Spleen (tissue), 11 donors: ENCODE results near the gene C4orf33. TPM values are rescaled to one million over a fixed set of nuclear protein-coding genes. Genes with fewer than 3 reads are reported as not detected.

Experiments
- DNase-seq: peaks from one replicate; pipeline ENCODE4 v3.0.0-alpha.2; 2020
- H3K27ac ChIP-seq, 8 donors: fragments of 200-600 bp; sonication (generic) in 7 of 8; 1 replicate in 4 of 8; 2 replicates in 4 of 8; pipeline versions ENCODE4 v1.5.0 to v1.8.0; 2016 to 2021; ENCODE audit warnings: inconsistent platforms in 4 of 8, mild to moderate bottlenecking in 4 of 8, moderate library complexity in 1 of 8
- H3K27me3 ChIP-seq, 7 donors: fragments of 200-600 bp; sonication (generic) in 6 of 7; replicated peaks in 1 of 7; 1 replicate in 4 of 7; 2 replicates in 3 of 7; pipeline versions ENCODE4 v1.5.0 to v1.8.0; 2016 to 2021; ENCODE audit warnings: inconsistent platforms in 3 of 7, mild to moderate bottlenecking in 1 of 7
- H3K36me3 ChIP-seq, 6 donors: fragments of 200-600 bp; sonication (generic) in 5 of 6; 1 replicate in 4 of 6; 2 replicates in 2 of 6; pipeline versions ENCODE4 v1.5.0 to v1.8.0; 2016 to 2021; ENCODE audit warnings: inconsistent platforms in 2 of 6
- H3K4me1 ChIP-seq, 6 donors: fragments of 200-600 bp; sonication (generic) in 5 of 6; 1 replicate in 3 of 6; 2 replicates in 3 of 6; pipeline versions ENCODE4 v1.5.0 to v1.8.0; 2016 to 2021; ENCODE audit warnings: inconsistent platforms in 3 of 6
- H3K4me3 ChIP-seq, 8 donors: fragments of 200-600 bp; sonication (generic) in 7 of 8; 1 replicate in 4 of 8; 2 replicates in 4 of 8; pipeline versions ENCODE4 v1.5.0 to v1.8.0; 2016 to 2021; ENCODE audit warnings: inconsistent platforms in 4 of 8, mild to moderate bottlenecking in 4 of 8, moderate library complexity in 2 of 8
- H3K9me3 ChIP-seq, 8 donors: fragments of 200-600 bp; sonication (generic) in 7 of 8; 1 replicate in 4 of 8; 2 replicates in 4 of 8; pipeline versions ENCODE4 v1.5.0 to v1.8.0; 2016 to 2021; ENCODE audit warnings: inconsistent platforms in 4 of 8
- POLR2A ChIP-seq, 3 donors: fragments of 450-650 bp; IDR thresholded peaks; one replicate each; pipeline ENCODE4 v1.5.1; 2017; ENCODE audit warnings: antibody characterized with exemption in 3 of 3, mild to moderate bottlenecking in 1 of 3
- POLR2AphosphoS5 ChIP-seq, 3 donors: sonication (generic); formaldehyde crosslinking; IDR thresholded peaks; one replicate each; pipeline ENCODE4 v1.5.1; 2017; ENCODE audit warnings: antibody characterized with exemption in 3 of 3
- WGBS, 5 donors: extraction: QIAGEN DNeasy Blood & Tissue Kit in 3 of 5; methylation state at CpG; one replicate each; pipeline versions ENCODE4 v1.1.5 to v1.1.7; 2013 to 2018; 5-methylcytosine and 5-hydroxymethylcytosine counted together
- intact Hi-C: fragments of 100-400 bp; cut with DNase I; formaldehyde crosslinking; loops from one replicate; pipeline ENCODE4 v1.15.0; 2023; ENCODE audit warnings: low total_unique reads
- polyA plus RNA-seq, 3 donors: library from polyadenylated mRNA; stranded (reverse); fragments of 200-250 nt; gene quantifications; one replicate each; pipeline ENCODE4 v1.2.1, GENCODE V29; 2013
- total RNA-seq, 7 donors: library from RNA; depleted of rRNA in 3 of 7; stranded (reverse); fragments of >200 nt in 3 of 7; fragmentation: NEBNext Ultra II Directional in 4 of 7; extraction: Animal tissue kit (Norgen Biotek cat#: 25700) in 4 of 7; gene quantifications; one replicate each; pipeline versions ENCODE4 v1.1.0 to v1.2.1, GENCODE V29; 2016 to 2021
- TF ChIP-seq, protein P1 (sequence below), 11 experiments: fragments of 200-600 bp in 7 of 11; fragments of 450-650 bp in 4 of 11; sonication (generic) in 4 of 11; IDR thresholded peaks in 8 of 11; conservative IDR thresholded peaks in 3 of 11; 1 replicate in 7 of 11; 2 replicates in 4 of 11; pipeline versions ENCODE4 v1.4.0 to v1.8.0; 2016 to 2021; ENCODE audit warnings: antibody characterized with exemption in 11 of 11, inconsistent platforms in 4 of 11, mild to moderate bottlenecking in 1 of 11
- donor health status: healthy with polysubstance abuse.
- donor health status: DM: no; HTN: no; CAD: no; lungs with moderate emphysema.
- donor health status: DM: no; HTN: no; CAD: no.
- donor health status: Bipolar disorder and iron deficiency.
- donor health status: healthy.
- donor health status: DM: no; HTN: no; CAD: no.
- donor health status: DM: yes; HTN: yes; CAD: no.

C4orf33 gene
- total and polyA plus RNA-seq, 10 donors = 7.7 to 31.8 (median 11.5) TPM

DNA sequence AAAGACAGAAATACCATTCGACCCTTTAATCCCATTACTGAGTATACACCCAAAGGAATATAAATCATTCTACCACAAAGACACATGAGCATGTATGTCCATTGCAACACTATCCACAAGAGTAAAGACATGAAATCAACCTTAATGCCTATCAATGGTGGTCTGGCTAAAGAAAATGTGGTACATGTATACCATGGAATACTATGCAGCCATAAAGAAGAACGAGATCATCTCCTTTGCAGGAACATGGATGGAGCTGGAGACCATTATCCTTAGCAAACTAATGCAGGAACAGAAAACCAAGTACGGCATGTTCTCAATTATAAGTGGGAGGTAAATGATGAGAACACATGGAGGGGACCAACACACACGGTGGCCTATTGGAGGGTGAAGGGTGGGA, 10.5 kb upstream of the C4orf33 start:
- H3K4me3 ChIP-seq = no peak overlapping the region
- H3K27ac ChIP-seq = no peak overlapping the region
- intact Hi-C loops = no loop called here
- peaks cover 0 to 21% (median 9%) of the 10 kb centered on the region in 8 donors for H3K9me3 ChIP-seq
- no peak for DNase-seq
- peaks cover 4 to 40% (median 16%) of the 10 kb centered on the region in 6 donors for H3K4me1 ChIP-seq
- peaks cover 5 to 32% (median 13%) of the 10 kb centered on the region in 6 donors for H3K36me3 ChIP-seq
- no peak for TF ChIP-seq POLR2A (IDR thresholded peaks at IDR 0.05)
- TF ChIP-seq, protein P1, sequence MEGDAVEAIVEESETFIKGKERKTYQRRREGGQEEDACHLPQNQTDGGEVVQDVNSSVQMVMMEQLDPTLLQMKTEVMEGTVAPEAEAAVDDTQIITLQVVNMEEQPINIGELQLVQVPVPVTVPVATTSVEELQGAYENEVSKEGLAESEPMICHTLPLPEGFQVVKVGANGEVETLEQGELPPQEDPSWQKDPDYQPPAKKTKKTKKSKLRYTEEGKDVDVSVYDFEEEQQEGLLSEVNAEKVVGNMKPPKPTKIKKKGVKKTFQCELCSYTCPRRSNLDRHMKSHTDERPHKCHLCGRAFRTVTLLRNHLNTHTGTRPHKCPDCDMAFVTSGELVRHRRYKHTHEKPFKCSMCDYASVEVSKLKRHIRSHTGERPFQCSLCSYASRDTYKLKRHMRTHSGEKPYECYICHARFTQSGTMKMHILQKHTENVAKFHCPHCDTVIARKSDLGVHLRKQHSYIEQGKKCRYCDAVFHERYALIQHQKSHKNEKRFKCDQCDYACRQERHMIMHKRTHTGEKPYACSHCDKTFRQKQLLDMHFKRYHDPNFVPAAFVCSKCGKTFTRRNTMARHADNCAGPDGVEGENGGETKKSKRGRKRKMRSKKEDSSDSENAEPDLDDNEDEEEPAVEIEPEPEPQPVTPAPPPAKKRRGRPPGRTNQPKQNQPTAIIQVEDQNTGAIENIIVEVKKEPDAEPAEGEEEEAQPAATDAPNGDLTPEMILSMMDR (IDR thresholded peaks at IDR 0.05 in 8 of 11, conservative IDR thresholded peaks at IDR 0.05 in 3 of 11) = no peak
- TF ChIP-seq POLR2AphosphoS5 (IDR thresholded peaks at IDR 0.05) = no peak
- H3K27me3 ChIP-seq = no peaks in the 10 kb centered on the region
- WGBS, 5 donors = 95 to 99% (median 97%) methylated on average over 4 of the region's 4 CpGs

DNA sequence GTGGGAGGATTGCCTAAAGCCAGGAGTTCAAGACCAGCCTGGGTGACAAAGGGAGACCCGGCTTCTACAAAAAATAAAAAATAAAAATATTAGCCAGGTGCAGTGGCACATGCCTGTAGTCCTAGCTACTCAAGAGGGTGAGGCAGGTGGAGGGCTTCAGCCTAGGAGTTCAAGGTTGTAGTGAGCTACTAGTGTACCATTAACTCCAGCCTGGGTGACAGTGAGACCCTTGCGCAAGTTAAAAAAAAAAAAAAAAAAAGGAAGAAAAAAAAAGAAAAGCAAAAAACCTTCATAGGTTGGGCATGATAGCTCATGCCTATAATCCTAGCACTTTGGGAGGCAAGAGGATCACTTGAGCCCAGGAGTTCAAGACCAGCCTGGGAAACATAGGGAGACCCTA, 8.4 kb upstream of the C4orf33 start:
- intact Hi-C loops = no loop called here

DNA sequence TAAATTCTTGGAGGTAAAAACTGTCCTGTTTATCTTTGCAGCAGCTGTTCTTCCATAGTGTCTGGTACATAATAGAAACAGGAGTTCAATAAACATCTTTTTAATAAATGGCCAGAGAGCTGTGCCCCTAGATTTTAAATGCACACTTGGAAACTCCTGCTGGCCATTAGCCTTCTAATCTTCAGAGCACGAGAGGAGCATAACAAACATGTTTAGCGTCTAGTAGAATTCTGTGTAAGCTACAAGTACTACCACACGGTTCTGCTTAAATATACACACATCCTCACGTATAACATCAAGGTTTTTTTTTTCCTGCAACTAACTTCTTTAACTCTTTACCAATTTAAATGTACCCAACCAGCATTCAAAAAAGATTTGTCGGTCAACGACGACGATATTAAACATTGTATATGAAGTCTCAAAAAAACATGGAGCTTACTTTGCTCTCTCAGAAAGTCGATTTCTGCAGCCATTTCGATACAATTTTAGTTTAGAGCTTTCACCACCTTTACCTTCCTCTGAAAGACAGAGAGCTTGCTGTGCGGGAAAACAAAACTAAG, 3.2 kb upstream of the C4orf33 start:
- no peaks in the 10 kb centered on the region for H3K27me3 ChIP-seq
- H3K4me3 ChIP-seq = peak overlapping the region; percentile 57 to 86 (median 73)
- H3K36me3 ChIP-seq = no peaks in the 10 kb centered on the region
- DNase-seq = no peak
- TF ChIP-seq POLR2AphosphoS5 (IDR thresholded peaks at IDR 0.05) (no peak), POLR2A (IDR thresholded peaks at IDR 0.05) (no peak)
- TF ChIP-seq, protein P1 (IDR thresholded peaks at IDR 0.05 in 8 of 11, conservative IDR thresholded peaks at IDR 0.05 in 3 of 11) = peak in 1 of 11 experiments; percentile 4
- 0 to 1% (median 0%) methylated on average over 11 of the region's 11 CpGs for WGBS, 5 donors
- intact Hi-C loops = no loop called here
- H3K9me3 ChIP-seq = no peaks in the 10 kb centered on the region
- peaks cover 17 to 89% (median 65%) of the 10 kb centered on the region in 6 donors for H3K4me1 ChIP-seq
- peak overlapping the region; percentile 96 to 100 (median 97) for H3K27ac ChIP-seq

More for the DNA sequence above, 8.4 kb upstream of the C4orf33 start:
- 95 to 99% (median 98%) methylated on average over 2 of the region's 2 CpGs for WGBS, 5 donors
- Histone ChIP-seq H3K27ac (no peak overlapping the region), H3K4me3 (no peak overlapping the region), H3K4me1 (peaks cover 10 to 60% (median 36%) of the 10 kb centered on the region in 6 donors), H3K9me3 (peaks cover 0 to 11% (median 6%) of the 10 kb centered on the region in 8 donors), H3K36me3 (peaks cover 0 to 12% (median 0%) of the 10 kb centered on the region in 6 donors), H3K27me3 (no peaks in the 10 kb centered on the region)
- DNase-seq = no peak
- TF ChIP-seq POLR2AphosphoS5 (IDR thresholded peaks at IDR 0.05) (no peak), POLR2A (IDR thresholded peaks at IDR 0.05) (no peak)
- TF ChIP-seq, protein P1 (IDR thresholded peaks at IDR 0.05 in 8 of 11, conservative IDR thresholded peaks at IDR 0.05 in 3 of 11) = no peak

DNA sequence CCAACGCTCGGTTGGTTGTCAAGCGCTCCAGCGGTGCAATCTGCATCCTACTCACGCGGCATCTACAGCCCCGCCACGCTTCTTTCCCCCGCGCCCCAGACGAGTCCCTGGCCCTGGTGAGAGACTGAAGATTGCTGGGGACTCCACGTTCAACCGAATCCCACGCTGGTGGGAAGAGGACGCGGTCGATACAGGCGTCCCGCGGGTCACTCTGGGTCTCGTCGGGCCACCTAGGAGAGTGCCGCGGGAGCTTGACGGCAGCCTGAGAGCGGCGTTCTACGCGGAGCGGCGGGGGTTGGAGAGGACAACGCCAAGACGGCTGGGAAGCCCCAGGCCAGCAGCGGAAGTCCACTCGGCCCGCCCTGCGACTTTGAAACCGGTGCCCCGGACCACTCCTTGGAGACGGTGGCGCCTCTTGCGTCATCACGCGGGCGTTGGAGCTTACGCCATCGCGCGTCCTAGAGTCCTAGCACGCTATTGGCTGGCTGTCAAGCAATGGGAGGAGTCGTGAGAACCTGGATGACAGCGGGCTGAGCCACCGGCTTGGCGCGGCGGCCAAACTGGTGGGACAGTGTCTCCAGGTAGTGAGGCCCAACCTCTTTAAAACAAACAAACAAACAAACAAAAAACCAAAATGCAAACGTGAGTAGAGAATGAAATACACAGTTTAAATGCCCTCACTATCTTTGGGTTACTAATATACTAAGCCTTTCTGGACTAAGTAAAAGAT, 2.6 kb upstream of the C4orf33 start, which contains the start of gene SCLT1:
SCLT1 (minus strand) TSS at position 349 of the 730 bp plus-strand sequence. CDS start 436 bp downstream, outside the sequence.
- Histone ChIP-seq H3K4me3 (peak within 1 kb of the TSS; percentile 57 to 86 (median 73)), H3K27me3 (no peaks in the 10 kb centered on the region), H3K4me1 (peaks cover 17 to 84% (median 65%) of the 10 kb centered on the region in 6 donors), H3K9me3 (no peaks in the 10 kb centered on the region), H3K27ac (peak within 1 kb of the TSS; percentile 96 to 100 (median 97)), H3K36me3 (no peaks in the 10 kb centered on the region)
- 0 to 1% (median 0%) methylated on average over 57 of the region's 57 CpGs for WGBS, 5 donors
- peak in 2 of 3 donors; percentile 75 to 85 for TF ChIP-seq POLR2A (IDR thresholded peaks at IDR 0.05)
- peak; percentile 96 to 99 (median 99) for TF ChIP-seq POLR2AphosphoS5 (IDR thresholded peaks at IDR 0.05)
- TF ChIP-seq, protein P1 (IDR thresholded peaks at IDR 0.05 in 8 of 11, conservative IDR thresholded peaks at IDR 0.05 in 3 of 11) = peak in 3 of 11 experiments; percentile 24 to 36 (median 29)
- intact Hi-C loops = no loop called here
- DNase-seq = peak; percentile 100
